WTC11 (cell line): ENCODE results near the gene ETFB. TPM values are rescaled to one million over a fixed set of nuclear protein-coding genes. Genes with fewer than 3 reads are reported as not detected.

Experiments
- ATAC-seq: fragments of 200-7000 bp; cut with Tn5 transposase; 2 replicates; pipeline ENCODE4 v1.10.0; 2021; ENCODE audit warnings: mild to moderate bottlenecking, moderate library complexity
- Bru-seq: library from RNA; stranded (reverse); fragments of 400-500 nt; gene quantifications from one replicate; lab custom pipeline; 2021; lab: Mats Ljungman, UMichigan
- CTCF ChIA-PET: fragments of 300-600 bp; sonication (Branson Sonifier 250); formaldehyde crosslinking; loops from one replicate; lab custom pipeline; 2021; ENCODE audit warnings: antibody characterized with exemption; lab: Charles Lee
- POLR2A ChIA-PET: fragments of 350-600 bp; sonication (Branson Sonifier 250); formaldehyde crosslinking; loops from one replicate; lab custom pipeline; 2021; ENCODE audit warnings: antibody characterized with exemption; lab: Charles Lee
- DNase-seq: peaks from one replicate; pipeline ENCODE4 v3.0.0; 2021; ENCODE audit warnings: low spot score
- H3K27ac Mint-ChIP-seq: 2 replicates; pipeline ENCODE4 v1.8.0; 2021; ENCODE audit warnings: mixed read lengths
- H3K27me3 Mint-ChIP-seq: 2 replicates; pipeline ENCODE4 v1.8.0; 2021; ENCODE audit warnings: low read depth, mild to moderate bottlenecking, moderate library complexity, mixed read lengths
- H3K36me3 Mint-ChIP-seq: 2 replicates; pipeline ENCODE4 v1.8.0; 2021; ENCODE audit warnings: mixed read lengths
- H3K4me1 Mint-ChIP-seq: 2 replicates; pipeline ENCODE4 v1.8.0; 2022; ENCODE audit warnings: mixed read lengths
- H3K4me3 Mint-ChIP-seq: 2 replicates; pipeline ENCODE4 v1.8.0; 2021; ENCODE audit warnings: mild to moderate bottlenecking, moderate library complexity, mixed read lengths
- H3K9me3 Mint-ChIP-seq: 2 replicates; pipeline ENCODE4 v1.8.0; 2021; ENCODE audit warnings: mixed read lengths
- ARID4B ChIP-seq: sonication (generic); formaldehyde crosslinking; IDR thresholded peaks from 2 replicates; pipeline ENCODE4 v1.8.0; 2023; ENCODE audit warnings: missing genetic modification reagents, mild to moderate bottlenecking, borderline replicate concordance
- ATF3 ChIP-seq: sonication (generic); formaldehyde crosslinking; conservative IDR thresholded peaks from 2 replicates; pipeline ENCODE4 v1.8.1; 2022; ENCODE audit warnings: mild to moderate bottlenecking, missing genetic modification reagents
- CDX4 ChIP-seq: fragments of 250-450 bp; sonication (Bioruptor Pico); IDR thresholded peaks from 2 replicates; pipeline ENCODE4 v1.9.0; 2021; ENCODE audit warnings: moderate library complexity, mild to moderate bottlenecking, inconsistent platforms, borderline replicate concordance
- CREM ChIP-seq: sonication (generic); formaldehyde crosslinking; IDR thresholded peaks from 2 replicates; pipeline ENCODE4 v1.8.1; 2022; ENCODE audit warnings: mild to moderate bottlenecking, missing genetic modification reagents, moderate library complexity
- E2F4 ChIP-seq: sonication (generic); formaldehyde crosslinking; IDR thresholded peaks from 2 replicates; pipeline ENCODE4 v1.8.1; 2022; ENCODE audit warnings: low read depth, mild to moderate bottlenecking, moderate library complexity, missing genetic modification reagents, borderline replicate concordance
- ESRRA ChIP-seq: sonication (generic); formaldehyde crosslinking; IDR thresholded peaks from 2 replicates; pipeline ENCODE4 v1.8.1; 2022; ENCODE audit warnings: mild to moderate bottlenecking, missing genetic modification reagents, borderline replicate concordance
- FOXP1 ChIP-seq: sonication (generic); formaldehyde crosslinking; IDR thresholded peaks from 2 replicates; pipeline ENCODE4 v1.8.0; 2022; ENCODE audit warnings: missing genetic modification reagents, mild to moderate bottlenecking, moderate library complexity, borderline replicate concordance
- GTF2I ChIP-seq: fragments of 250-450 bp; sonication (Bioruptor Pico); conservative IDR thresholded peaks from 2 replicates; pipeline ENCODE4 v1.4.0; 2021; ENCODE audit warnings: mild to moderate bottlenecking
- HMGA2 ChIP-seq: fragments of 250-450 bp; sonication (Bioruptor Pico); IDR thresholded peaks from 2 replicates; pipeline ENCODE4 v1.4.0; 2021; ENCODE audit warnings: mild to moderate bottlenecking, moderate library complexity
- IRF1 ChIP-seq: sonication (generic); formaldehyde crosslinking; IDR thresholded peaks from 2 replicates; pipeline ENCODE4 v1.8.0; 2023; ENCODE audit warnings: missing genetic modification reagents
- JAZF1 ChIP-seq: fragments of 250-450 bp; sonication (Bioruptor Pico); IDR thresholded peaks from 2 replicates; pipeline ENCODE4 v1.9.0; 2021; ENCODE audit warnings: moderate library complexity, mild to moderate bottlenecking, inconsistent platforms
- MAX ChIP-seq: sonication (generic); formaldehyde crosslinking; IDR thresholded peaks from 2 replicates; pipeline ENCODE4 v1.8.0; 2022; ENCODE audit warnings: mild to moderate bottlenecking, missing genetic modification reagents
- PRRX2 ChIP-seq: fragments of 250-450 bp; sonication (Bioruptor Pico); IDR thresholded peaks from 2 replicates; pipeline ENCODE4 v1.8.0; 2021; ENCODE audit warnings: mild to moderate bottlenecking
- RORB ChIP-seq: fragments of 250-450 bp; sonication (Bioruptor Pico); IDR thresholded peaks from 2 replicates; pipeline ENCODE4 v1.9.0; 2021; ENCODE audit warnings: mild to moderate bottlenecking
- SMAD3 ChIP-seq: sonication (generic); formaldehyde crosslinking; IDR thresholded peaks from 2 replicates; pipeline ENCODE4 v1.8.0; 2022; ENCODE audit warnings: missing genetic modification reagents, mild to moderate bottlenecking, borderline replicate concordance
- SOX15 ChIP-seq: fragments of 250-450 bp; sonication (Bioruptor Pico); IDR thresholded peaks from 2 replicates; pipeline ENCODE4 v1.9.0; 2021; ENCODE audit warnings: mild to moderate bottlenecking
- SP1 ChIP-seq: sonication (generic); formaldehyde crosslinking; conservative IDR thresholded peaks from 2 replicates; pipeline ENCODE4 v1.8.1; 2022; ENCODE audit warnings: missing genetic modification reagents
- TEAD1 ChIP-seq: sonication (generic); formaldehyde crosslinking; IDR thresholded peaks from 2 replicates; pipeline ENCODE4 v1.8.0; 2022; ENCODE audit warnings: mild to moderate bottlenecking, missing genetic modification reagents
- USF1 ChIP-seq: sonication (generic); formaldehyde crosslinking; IDR thresholded peaks from 2 replicates; pipeline ENCODE4 v1.8.0; 2022; ENCODE audit warnings: mild to moderate bottlenecking, missing genetic modification reagents
- ZMAT4 ChIP-seq: fragments of 250-450 bp; sonication (Bioruptor Pico); IDR thresholded peaks from 2 replicates; pipeline ENCODE4 v1.9.0; 2021; ENCODE audit warnings: mild to moderate bottlenecking
- ZNF121 ChIP-seq: sonication (generic); formaldehyde crosslinking; IDR thresholded peaks from 2 replicates; pipeline ENCODE4 v1.8.0; 2023; ENCODE audit warnings: missing genetic modification reagents
- ZNF138 ChIP-seq: sonication (generic); formaldehyde crosslinking; conservative IDR thresholded peaks from 2 replicates; pipeline ENCODE4 v1.8.1; 2022; ENCODE audit warnings: mild to moderate bottlenecking, moderate library complexity, missing genetic modification reagents
- ZNF317 ChIP-seq: sonication (generic); formaldehyde crosslinking; IDR thresholded peaks from 2 replicates; pipeline ENCODE4 v1.8.1; 2023; ENCODE audit warnings: low read depth, mild to moderate bottlenecking, moderate library complexity, missing genetic modification reagents, borderline replicate concordance
- long read RNA-seq, 3 experiments: library from RNA in 1 of 3; library from capped mRNA in 1 of 3; library from polyadenylated mRNA in 1 of 3; unstranded in 2 of 3; stranded (forward) in 1 of 3; transcript quantifications; one replicate each; pipeline ENCODE4 v2.0.0, GENCODE V29; 2021
- total RNA-seq: library from RNA; stranded (reverse); gene quantifications from 3 replicates; pipeline ENCODE4 v1.2.3, GENCODE V29; 2021

The ETFB gene
- 60.6 to 63.8 TPM (median 62.1 TPM) in 3 replicates for total RNA-seq
- percentile 50 among the genes with signal in this experiment for Bru-seq, nascent RNA
- long read RNA-seq, experiment 1, transcript ETFB-201 (6 exons, 900 nt): major isoform, 100 of 103 reads
- long read RNA-seq, experiment 1, partial matches to known transcripts: 2 of 103 reads
- long read RNA-seq, experiment 1, other reads (novel, unspliced or antisense): 0 of 103 reads
- long read RNA-seq, experiment 2, transcript ETFB-201 (6 exons, 900 nt): major isoform, 50 of 66 reads
- long read RNA-seq, experiment 2, partial matches to known transcripts: 7 of 66 reads
- long read RNA-seq, experiment 2, other reads (novel, unspliced or antisense): 5 of 66 reads
- long read RNA-seq, experiment 3, transcript ETFB-201 (6 exons, 900 nt): major isoform, 258 of 270 reads
- long read RNA-seq, experiment 3, partial matches to known transcripts: 0 of 270 reads
- long read RNA-seq, experiment 3, other reads (novel, unspliced or antisense): 8 of 270 reads

GRCh38 chr19:51365965-51366388 is at the start of gene ETFB:
Gene ETFB, minus strand, starts transcription at chr19:51366388. Its CDS starts 62 bp downstream, at chr19:51366326.
- Mint-ChIP-seq H3K4me1 (peaks cover 33% of the 10 kb centered on the region), H3K9me3 (no peaks in the 10 kb centered on the region), H3K36me3 (no peaks in the 10 kb centered on the region), H3K4me3 (peak within 1 kb of the TSS; percentile 99), H3K27me3 (peaks cover 4% of the 10 kb centered on the region), H3K27ac (peak within 1 kb of the TSS; percentile 97)
- ATAC-seq: no peak
- CTCF ChIA-PET: interaction anchor here (0.7 to 1.6 kb wide), 8 partner anchors 26 to 295 kb away, joined by 3 to 13 read pairs (median 4); no protein-coding TSS in a partner anchor
- no peak for TF ChIP-seq FOXP1 (CRISPR knock-in tag)
- no peak for TF ChIP-seq E2F4 (CRISPR knock-in tag)
- TF ChIP-seq TEAD1 (CRISPR knock-in tag): 0 out of 2 replicates have a peak, but pooled peaks have one; percentile 9
- TF ChIP-seq CDX4 (CRISPR knock-in tag): no peak
- no peak for TF ChIP-seq GTF2I (CRISPR knock-in tag)
- TF ChIP-seq SOX15 (CRISPR knock-in tag): no peak
- TF ChIP-seq ATF3 (CRISPR knock-in tag): no peak
- 0 out of 2 replicates have a peak, but pooled peaks have one; percentile 11 for TF ChIP-seq USF1
- TF ChIP-seq RORB (CRISPR knock-in tag): no peak
- TF ChIP-seq MAX (CRISPR knock-in tag): peak; percentile 70
- TF ChIP-seq HMGA2 (CRISPR knock-in tag): no peak
- no peak for TF ChIP-seq ZNF138 (CRISPR knock-in tag)
- no peak for TF ChIP-seq IRF1 (CRISPR knock-in tag)
- no peak for TF ChIP-seq CREM (CRISPR knock-in tag)
- TF ChIP-seq SP1: no peak
- no peak for TF ChIP-seq JAZF1 (CRISPR knock-in tag)
- no peak for TF ChIP-seq ZNF317 (CRISPR knock-in tag)
- TF ChIP-seq ZNF121 (CRISPR knock-in tag): no peak
- 0 out of 2 replicates have a peak, but pooled peaks have one; percentile 76 for TF ChIP-seq SMAD3 (CRISPR knock-in tag)
- no peak for TF ChIP-seq PRRX2 (CRISPR knock-in tag)
- TF ChIP-seq ESRRA: no peak
- POLR2A ChIA-PET: interaction anchor here (0.5 to 1.6 kb wide), 5 partner anchors 24 to 997 kb away, joined by 3 to 6 read pairs (median 4); partner anchors contain the start of genes C19orf84 and VSIG10L
- DNase-seq: no peak

GRCh38 chr19:51415187-51415586 is 49.0 kb upstream of the ETFB start:
- Mint-ChIP-seq H3K4me3 (no peak overlapping the region), H3K9me3 (no peaks in the 10 kb centered on the region), H3K27ac (no peak overlapping the region), H3K36me3 (peaks cover 3% of the 10 kb centered on the region), H3K27me3 (peaks cover 14% of the 10 kb centered on the region), H3K4me1 (peaks cover 10% of the 10 kb centered on the region)
- ChIA-PET CTCF (interaction anchor here (1.4 kb wide), 1 partner anchor 49 kb away, joined by 3 read pairs; the partner anchor contains the start of gene ETFB), POLR2A (no interaction called here)
- DNase-seq: no peak
- no peak for ATAC-seq
- no peak for TF ChIP-seq GTF2I (CRISPR knock-in tag)
- TF ChIP-seq USF1: no peak
- TF ChIP-seq JAZF1 (CRISPR knock-in tag): no peak
- TF ChIP-seq ZMAT4 (CRISPR knock-in tag): no peak
- no peak for TF ChIP-seq CDX4 (CRISPR knock-in tag)
- no peak for TF ChIP-seq ARID4B (CRISPR knock-in tag)
